Limb (tissue), 2 donors: Measurements from ENCODE around the gene CTSZ.
A peak's percentile ranks its signal among the peaks of the same experiment; 100 is the strongest.
"Not testable (repeated sequence)": the region's sequence is repeated elsewhere in the genome, so short reads cannot be mapped to it uniquely, and the experiment has no call there.

Experiments
- DNase-seq, 2 donors: peaks; one replicate each; pipeline ENCODE4 v3.0.0-alpha.2; 2016; ENCODE audit errors: extremely low spot score in 2 of 2

Gene CTSZ

DNA sequence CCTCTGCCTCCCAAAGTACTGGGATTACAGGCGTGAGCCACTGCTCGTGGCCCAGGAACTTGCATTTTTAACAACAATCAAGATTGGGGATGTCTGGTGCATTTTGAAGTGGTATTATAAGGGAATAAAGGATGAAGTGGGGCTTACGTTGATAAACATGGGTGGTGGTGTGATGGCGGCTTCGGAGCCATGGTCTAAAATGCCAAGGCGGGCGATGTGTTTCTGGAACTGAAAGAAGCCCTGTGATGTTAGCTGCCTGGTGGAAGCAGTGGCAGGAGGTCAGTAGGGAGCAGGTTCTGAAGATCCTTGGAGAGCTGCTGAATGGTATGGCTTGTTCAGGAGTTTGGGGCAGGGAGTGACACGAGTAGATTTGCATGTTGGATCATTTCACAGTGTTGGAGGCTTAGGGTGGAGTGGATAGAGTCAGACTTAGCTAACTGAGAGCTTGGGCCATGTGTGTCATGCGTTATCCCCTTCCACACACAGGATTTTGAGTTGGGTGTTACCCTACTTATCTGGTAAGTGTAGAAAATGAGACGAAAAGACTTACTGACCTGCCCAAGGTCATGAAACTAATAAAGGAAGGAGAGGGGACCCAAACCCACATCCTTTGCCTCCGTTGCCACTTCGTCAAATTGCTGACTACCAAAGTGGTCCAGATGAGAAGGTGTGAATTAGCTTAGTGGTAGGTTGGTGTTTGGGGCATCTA, 24.5 kb downstream of the CTSZ start:
- no peak for DNase-seq

DNA sequence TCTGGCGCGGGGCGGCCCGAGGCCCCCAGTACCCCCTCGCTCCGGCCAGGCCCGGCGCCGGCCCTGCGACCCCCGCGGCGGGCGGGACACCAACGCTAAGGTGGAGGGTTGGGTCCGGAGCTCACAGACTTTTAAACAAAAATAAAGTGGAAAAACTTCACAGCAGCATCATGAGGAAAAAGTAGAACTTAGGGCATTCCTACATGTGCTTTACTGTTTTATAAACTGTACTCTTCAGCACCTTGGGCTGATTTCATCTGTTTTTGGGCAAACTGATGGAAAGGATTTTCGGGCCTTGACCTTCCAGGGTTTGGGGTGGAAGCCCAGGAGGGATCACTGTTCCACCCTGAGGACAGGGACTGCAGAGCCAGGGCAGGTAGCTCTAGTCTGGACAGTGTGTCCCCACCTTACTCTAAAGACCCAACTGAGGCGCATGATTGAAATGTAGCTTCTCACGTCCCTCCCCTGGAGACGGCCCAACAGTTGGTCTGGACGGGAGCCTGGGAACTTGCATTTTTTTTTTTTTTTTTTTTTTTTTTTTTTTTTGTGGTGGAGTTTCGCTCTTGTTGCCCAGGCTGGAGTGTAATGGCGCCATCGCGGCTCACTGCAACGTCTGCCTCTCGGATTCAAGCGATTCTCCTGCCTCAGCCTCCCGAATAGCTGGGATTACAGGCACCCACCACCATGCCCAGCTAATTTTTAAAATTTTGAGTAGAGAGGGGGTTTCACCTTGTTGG, 25.3 kb downstream of the CTSZ start:
- peak; percentile 30 to 49 for DNase-seq

DNA sequence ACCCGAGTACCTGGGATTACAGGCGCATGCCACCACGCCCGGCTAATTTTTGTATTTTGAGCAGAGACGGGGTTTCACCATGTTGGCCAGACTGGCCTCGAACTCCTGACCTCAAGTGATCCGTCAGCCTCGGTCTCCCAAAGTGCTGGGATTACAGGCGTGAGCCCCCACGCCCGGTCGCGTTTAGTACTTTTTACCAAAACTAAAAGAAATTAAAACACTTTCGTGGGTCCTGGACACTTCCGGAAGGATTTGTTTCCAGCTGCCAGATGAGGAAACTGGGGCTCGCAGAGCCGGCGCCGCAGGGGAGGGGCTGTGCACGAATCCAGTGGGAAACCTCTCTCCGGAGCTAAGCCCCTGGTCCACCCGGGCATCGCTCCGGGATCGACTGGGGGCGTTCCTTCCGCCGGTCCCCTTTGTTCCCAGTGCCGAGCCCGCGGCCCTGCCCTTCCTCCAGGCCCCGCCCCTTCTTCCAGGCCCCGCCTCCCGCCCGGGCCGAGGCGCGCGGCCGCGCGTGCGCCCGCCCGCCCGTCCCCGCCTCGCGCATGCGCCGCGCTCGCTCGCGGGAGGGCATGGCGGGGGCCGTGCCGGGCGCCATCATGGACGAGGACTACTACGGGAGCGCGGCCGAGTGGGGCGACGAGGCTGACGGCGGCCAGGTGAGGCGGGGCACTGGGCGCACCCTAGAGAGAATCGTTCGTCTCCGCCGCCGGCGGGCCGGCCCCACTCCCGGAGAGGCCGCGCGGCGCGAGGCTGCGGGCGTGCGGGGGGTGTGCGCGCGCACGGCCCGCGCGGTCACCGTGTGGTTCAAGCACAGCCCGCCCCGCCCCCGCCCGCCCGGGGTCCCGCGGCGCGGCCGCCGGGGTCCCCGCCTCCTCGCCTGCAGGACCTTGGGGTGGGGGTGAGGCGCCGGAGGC, 26.1 kb downstream of the CTSZ start, which contains the start of gene NELFCD:
TSS of gene NELFCD (plus strand) at position 546 of the 917 bp plus-strand sequence. CDS start at position 600, 54 bp downstream.
- DNase-seq = peak; percentile 79 to 96

DNA sequence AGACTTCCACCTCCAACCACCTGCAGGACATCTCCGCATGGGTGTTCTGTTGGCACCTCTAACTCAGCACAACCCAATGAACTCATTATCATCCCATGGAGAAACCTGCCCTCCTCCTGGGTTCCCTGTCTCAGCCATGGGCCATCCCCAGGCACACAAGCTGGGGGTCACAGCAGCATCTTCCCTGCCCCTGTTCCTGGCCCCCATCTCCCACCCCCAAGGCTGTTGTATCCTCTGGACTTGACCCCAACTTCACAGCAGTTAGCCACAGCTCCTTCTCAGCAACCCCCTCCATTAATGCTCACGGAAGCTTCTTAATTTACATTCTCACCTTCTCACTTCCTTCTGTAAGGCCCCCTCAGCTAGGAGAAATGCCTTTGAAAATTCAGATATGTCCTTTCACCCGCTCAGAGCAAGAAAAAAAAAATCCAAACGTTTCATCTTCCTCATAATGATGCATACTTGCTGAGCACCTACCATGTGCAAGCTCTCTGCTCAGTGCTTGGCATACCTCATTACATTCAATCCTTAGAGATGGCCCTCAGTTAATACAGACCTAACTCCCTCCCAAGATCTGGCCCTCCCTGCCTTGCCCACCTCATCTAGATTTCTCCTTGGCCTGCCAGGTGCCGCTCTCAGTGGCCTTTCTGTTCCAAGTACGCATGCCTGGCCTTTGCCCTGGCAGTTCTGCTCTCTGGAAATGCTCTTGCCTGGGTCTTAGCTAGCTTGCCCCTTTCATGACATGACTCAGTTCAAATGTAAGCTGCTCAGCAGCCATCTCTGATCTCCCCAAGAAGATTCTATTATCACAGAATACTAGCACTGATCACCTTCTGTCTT, 28.5 kb downstream of the CTSZ start:
- DNase-seq = no peak

DNA sequence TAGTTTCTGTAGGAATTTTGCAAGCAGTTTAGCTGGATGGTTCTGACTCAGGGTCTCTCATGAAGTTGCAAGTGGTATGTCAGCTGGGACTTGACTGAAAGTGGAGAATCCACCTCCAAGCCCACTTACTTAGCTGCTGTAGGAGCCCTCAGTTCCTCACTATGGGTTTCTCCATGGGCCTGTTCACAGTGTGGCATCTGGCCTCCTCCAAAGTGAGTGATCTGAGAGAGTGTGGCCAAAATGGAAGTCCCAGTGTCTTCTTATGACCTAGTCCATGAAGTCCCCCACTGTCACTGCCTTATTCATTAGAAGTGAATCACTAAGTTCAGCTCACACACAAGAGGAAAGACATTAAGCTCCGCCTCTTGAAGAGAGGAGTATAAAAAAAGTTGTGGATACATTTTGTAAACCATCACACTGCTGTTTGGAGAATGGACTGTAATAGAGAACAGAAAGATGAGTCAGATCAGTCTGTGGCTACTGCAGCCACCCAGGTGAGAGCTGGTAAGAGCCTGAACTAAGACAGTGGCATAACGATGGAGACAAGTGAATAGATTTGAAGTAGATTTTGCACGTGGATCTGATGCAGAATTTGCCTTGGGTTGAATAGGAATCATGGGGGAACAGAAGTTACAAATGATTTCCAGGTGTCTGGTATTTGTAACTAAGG, 30.9 kb downstream of the CTSZ start:
- no peak for DNase-seq

DNA sequence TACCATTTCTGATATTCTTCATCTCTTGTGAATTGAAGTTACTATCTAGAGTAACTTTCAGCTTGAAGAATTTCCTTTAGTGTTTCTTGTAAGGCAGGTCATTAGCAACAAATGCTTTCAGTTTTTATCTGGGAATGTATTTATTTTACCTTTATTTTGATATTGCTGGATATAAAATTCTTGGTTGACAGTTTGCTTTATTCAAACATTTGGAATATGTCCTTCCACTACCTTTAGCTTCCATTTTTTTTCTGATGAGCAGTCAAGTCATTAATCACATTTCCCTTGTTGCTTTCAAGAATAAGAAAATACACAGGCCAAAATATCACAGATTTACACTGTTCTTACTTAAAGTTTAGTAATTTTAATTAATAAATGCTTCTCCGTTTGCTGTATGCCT, 31.7 kb downstream of the CTSZ start:
- no peak for DNase-seq

DNA sequence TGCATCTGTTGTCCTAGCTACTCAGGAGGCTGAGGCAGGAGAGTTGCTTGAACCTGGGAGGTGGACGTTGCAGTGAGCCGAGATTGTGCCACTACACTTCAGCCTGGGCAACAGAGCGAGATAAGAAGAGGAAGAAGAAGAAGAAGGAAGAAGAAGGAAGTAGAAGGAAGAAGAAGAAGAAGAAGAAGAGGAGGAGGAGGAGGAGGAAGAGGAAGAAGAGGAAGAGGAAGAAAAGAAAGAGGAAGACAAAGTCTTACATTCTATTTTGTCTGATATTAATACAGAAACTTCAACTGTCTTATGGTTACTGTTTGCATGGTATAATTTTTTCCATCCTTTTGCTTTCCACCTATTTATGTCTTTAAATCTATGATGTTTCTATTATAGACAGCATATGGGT, 33.2 kb downstream of the CTSZ start:
- DNase-seq = no peak

DNA sequence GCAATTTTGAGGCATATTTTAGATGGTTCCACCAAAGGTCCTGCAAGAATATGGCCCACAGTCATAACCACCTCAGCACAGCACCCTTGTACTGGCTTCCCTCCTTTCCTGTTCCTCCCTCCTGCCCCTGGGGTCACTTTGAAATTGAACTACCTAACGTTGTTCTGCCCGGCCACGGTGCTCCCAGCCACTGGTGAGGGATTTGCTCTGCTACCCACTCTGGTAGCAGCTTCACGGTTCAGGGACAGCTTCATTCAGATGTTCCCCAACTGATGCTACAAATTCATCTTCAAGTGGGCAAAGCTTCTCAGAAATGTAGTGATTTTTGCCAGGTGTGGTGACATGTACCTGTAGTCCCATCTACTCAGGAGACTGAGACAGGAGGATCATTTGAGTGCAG, 33.9 kb downstream of the CTSZ start:
- DNase-seq = no peak

DNA sequence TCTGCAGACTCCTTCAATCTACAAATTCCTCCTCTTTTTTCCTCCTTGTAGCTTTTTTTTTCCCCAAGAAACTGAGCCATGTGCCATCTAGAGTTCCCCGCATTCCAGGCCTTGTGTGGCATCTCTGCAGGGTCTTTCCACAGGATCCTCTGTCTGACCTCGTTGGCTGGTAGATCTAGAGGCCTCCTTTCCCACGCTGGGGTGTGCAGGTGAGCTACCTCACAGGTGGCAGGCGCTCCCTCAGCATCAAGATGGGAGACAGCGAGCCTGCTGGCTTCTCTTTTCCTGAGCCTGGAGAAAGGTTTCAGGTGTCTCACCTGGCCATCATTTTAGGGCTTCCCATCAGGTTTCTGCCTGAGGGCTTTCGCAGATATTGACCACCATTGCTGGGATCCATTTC, 35.6 kb downstream of the CTSZ start:
- no peak for DNase-seq

DNA sequence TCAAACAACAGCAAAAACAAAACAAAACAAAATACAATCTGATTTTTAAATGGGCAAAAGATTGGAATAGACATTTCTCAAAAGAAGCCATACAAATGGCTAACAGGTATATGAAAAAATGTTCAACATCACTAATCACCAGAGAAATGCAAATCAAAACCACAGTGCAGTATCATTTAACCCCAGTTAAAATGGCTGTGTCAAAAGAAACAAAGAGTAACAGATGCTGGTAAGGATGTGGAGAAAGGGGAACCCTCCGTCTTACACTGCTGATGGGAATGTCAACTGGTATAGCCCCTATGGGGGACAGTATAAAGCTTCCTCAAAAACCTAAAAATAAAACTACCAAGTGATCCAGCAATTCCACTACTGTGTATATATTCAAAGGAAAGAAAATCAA, 36.9 kb downstream of the CTSZ start:
- DNase-seq = no peak

DNA sequence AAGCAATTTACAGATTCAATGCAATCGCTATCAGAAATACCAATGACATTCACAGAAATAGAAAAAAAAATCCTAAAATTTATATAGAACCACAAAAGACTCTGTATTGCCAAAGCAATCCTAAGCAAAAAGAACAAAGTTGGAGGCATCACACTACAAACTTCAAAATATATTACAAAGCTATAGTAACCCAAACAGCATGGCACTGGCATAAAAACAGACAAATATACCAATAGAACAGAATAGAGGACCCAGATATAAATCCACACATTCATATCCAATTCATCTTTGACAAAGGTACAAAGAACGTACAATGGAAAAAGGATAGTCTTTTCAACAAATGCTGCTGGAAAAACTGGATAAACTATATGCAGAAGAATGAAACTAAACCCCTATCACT, 37.6 kb downstream of the CTSZ start:
- DNase-seq = no peak

DNA sequence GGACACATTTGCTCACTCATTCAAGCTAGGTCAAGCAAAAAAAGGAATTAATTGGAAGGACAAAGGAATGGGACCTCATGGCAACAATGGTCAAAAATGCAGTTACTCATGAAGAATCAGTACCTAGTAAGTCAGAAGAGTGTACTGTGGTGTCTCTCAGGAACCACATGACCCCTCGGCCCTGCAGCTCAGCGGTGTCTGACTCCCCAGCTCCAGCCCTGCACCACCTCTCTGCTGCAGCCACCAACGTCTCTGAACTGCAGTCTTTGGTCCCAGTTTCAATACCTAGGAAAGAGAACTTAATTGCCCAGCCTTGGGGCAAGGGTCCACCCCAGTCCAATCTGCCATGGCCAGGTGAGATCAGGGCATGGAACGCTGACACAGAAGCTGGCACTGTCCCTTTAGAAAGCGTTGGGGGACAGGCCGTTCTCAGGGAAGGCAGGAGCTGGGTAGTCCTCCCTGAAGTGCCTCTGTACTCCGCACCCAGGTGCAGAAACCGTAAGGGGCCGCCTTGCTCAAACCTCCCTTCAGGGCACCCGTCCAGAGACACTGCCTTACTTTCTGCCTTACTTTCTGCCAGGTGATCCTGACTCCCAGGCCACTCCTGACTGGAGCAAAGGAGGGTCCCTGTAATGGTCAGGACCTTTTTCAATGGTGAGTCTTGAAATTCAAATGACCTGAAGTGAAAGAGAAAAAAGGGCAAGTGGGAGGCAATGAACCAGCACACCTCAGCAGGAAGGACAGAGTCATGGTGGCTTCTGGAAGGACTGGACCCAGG, 39.2 kb downstream of the CTSZ start:
- no peak for DNase-seq

DNA sequence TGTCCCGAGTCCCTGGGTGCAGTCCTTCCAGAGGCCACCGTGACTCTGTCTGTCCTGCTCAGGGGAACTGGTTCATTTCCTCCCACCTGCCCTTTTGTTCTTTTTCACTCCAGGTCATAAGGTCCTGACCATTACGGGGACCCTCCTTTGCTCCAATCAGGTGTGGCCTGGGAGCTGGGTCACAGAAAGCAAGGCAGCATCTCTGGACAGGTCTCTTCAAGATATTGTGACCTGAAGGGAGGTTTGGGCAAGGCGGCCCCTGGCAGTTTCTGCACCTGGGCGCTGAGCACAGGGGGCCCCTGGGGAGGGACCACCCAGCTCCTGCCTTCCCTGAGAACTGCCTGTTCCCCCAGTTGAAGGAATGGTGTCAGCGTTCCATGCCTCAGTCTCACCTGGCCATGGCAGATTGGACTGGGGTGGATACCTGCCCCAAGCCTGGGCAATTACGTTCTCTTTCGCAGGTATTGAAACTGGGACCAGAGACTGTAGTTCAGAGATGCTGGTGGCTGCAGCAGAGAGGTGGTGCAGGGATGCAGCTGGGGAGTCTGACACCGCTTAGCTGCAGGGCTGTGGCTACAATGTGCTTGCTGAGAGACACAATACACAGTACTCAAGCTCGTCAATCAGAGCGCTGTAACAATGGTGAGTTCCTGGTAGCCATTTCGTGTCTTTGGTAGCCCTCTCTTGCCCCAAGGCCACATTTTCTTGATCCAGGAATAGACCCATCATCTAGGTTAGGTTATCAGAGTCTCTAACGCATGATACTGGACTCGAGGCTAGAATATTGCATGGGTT, 41.6 kb downstream of the CTSZ start:
- DNase-seq = no peak

DNA sequence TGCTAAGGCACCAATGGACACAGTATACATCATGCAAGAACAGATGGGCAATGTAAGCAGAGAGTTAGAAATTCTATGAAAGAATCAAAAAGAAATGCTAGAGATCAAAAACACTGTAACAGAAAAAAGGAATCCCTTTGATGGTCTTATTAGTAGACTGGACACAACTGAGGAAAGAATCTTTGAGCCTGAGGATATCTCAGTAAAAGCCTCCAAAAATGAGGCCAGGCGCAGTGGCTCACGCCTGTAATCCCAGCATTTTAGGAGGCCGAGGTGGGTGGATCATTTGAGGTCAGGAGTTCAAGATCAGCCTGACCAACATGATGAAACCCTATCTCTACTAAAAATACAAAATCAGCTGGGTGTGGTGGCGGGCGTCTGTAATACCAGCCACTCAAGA, 43.1 kb downstream of the CTSZ start:
- not testable (repeated sequence) for DNase-seq

DNA sequence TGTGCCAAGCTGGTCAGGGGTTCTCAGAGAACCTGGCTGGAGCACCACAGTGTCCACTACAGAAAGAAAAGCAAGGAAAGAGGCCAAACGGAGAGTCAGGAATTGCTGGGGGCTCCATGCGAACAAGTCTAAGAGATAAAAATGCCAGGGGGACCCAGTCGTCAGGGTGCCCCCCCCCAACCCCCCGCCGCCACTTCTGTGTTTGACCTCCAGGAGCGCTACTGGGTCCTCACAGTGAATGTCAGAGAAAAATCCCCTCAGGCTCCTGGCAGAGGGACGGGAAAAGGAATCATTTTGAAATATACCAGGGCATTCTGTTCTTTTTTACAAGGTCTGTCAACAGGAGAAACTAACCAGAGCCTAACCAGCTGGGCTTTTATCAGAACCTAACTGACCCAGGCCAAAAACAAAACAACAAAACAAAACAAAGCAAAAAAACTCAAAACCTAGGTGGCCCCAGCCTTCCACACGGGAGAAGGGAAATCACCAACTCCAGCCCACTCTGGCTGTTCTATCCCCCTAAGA, 43.9 kb downstream of the CTSZ start:
- DNase-seq = no peak

DNA sequence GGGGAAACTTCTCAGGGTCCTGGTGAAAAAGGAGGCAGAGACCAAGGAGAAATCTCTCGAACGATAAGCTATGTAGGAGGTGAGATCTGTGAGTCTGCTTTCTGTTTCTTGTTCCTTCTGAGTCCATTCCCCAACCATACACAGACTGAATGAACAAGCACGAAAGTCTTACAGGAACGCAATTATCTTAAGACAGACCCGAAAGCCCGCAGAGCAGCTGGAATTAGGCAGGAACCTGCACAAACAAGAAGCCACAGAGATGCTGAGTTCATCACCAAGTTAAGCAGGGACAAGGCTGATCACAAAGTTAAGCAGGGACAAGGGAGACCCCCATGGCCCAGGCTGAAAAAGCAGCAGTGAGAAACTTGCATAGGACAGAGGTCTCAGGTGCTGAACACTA, 47.4 kb downstream of the CTSZ start:
- no peak for DNase-seq

DNA sequence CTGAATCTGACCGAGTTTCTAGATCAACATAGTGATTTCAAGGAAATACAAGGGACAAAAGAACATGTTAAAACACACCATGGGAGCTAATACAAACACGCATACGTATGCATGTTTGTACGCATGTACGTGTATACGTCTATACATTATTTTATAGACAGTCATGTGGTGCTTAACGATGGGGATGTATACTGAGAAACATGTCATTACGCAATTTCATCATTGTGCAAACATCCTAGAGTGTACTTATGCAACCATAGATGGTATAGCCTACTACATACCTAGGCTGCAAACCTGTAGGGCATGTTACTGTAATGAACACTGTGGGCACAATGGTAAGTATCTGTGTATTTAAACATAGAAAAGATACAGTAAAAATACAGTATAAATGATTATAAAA, 51.0 kb downstream of the CTSZ start:
- DNase-seq = no peak

DNA sequence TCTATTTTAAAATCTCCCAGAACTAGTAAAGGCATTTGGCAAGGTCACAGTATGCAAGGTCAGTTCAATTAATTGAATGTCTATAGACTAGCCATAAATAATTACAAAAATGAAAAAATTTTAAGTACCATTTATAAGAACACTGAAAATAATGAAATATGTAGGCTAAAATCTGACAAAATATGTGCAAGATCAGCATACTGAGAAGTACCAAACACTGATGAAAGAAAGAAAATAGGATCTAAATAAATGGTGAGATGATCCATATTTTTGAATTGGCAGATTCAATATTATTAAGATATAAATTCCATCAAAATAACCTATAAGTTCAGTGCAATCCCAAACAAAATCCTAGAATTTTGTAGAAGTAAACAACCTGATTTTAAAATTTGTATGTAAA, 54.0 kb downstream of the CTSZ start:
- no peak for DNase-seq

DNA sequence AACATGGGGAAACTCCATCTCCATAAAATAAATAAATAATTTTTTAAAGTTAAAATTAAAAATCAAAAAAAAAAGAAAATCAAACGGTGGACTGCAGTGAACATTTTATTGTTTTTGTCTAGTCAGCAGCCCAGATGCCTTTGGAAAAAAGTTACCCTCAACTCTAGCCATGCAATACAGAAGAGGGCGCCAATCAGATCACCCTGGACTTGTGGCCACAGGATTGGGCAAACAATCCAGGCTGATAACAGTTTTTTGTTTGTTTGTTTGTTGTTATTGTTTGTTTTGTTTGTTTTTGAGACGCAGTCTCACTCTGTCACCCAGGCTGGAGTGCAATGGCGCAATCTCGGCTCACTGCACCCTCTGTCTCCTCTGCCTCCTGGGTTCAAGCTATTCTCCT, 56.5 kb downstream of the CTSZ start:
- DNase-seq = no peak
